HG03280 (cell line): ENCODE measurements around the gene SART3.
"Not testable (repeated sequence)": the region's sequence is repeated elsewhere in the genome, so short reads cannot be mapped to it uniquely, and the experiment has no call there.

Experiments used
- ATAC-seq: cut with Tn5 transposase; IDR thresholded peaks from one replicate; pipeline ENCODE4 v1.9.1; 2021; ENCODE audit warnings: mild to moderate bottlenecking, moderate library complexity; ENCODE audit not compliant: unreplicated experiment

Gene SART3

DNA sequence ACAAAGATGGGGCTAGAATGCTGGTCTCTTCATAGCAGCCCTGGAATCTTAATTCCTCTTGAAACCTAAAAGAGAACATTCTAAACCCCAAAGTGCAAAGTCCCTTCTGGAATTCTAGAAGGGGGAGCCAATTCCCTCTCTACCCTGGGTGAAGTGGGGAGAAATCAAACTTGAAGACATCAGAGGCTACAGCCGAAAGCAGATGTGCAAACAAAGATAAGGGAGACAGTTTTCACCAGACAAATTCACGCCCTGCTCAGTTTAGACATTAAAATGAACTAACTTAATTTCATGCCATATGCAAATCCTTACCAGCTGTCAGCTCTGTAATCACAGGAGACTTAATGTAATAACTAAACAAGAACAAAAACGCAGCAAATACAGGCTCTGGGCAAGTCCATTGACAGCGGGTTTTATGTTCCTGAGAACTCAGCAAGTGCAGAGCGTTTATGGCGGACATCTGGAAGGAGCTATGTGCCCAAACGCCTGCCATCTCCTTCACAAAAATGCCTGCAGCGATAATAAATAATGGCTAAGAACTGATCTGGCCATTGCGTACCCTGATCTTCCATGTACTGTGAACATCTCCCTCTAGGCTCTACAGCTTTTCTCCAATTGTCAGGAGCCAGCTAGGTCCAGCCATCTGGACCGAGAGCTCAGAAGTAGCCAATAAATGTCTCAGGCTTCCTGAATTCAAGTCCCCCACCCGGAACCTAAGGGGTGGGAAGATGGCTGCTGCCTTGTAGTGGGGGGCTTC, 65.0 kb downstream of the SART3 start:
- no peak for ATAC-seq

DNA sequence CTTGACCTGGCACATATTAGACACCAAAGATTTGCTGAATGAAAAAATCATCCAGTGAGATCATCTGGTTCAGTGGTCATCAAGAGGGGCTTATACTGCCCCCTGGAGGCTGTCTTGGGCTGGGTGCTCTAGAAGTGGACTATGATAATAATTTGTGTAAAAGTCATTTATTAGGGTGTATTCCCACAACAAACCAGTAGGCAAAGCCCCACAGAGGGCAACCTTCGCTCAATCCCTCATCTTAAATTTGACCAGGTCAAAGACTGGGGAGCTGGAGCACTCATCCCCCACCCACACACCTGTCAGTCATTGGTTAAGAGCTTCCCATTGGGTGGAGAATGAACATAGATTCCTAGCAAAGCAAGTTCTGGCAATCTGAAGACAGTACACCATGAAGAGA, 65.9 kb downstream of the SART3 start:
- no peak for ATAC-seq

DNA sequence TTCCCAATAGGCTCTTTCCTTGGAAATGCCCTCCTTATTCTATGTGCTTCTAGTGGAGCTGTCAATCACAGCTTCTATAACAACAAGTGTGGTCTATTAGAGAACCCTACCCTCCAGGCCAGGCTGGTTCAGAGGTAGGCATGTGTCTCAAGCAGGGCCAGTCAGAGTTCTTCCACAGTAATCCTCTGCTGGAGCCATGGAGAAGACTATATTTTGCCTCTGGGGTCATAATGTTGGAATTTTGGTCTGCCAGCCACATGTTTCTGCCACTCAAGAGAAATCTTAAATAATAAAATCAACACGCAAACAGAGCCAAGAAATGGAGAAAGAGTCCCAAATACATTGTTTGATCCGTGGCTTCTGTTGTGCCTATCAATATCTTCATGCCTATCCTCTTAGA, 69.7 kb downstream of the SART3 start:
- no peak for ATAC-seq

DNA sequence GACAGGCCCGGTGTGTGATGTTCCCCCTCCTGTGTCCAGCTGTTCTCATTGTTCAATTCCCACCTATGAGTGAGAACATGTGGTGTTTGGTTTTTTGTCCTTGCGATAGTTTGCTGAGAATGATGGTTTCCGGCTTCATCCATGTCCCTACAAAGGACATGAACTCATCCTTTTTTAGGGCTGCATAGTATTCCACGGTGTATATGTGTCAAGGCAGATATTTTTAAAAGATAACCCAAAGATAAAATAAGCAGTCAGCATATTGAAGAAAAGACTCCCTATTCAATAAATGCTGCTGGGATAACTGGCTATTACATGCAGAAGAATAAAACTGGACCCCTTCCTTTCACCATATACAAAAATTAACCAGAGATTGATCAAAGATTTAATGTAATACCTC, 73.9 kb downstream of the SART3 start:
- not testable (repeated sequence) for ATAC-seq

DNA sequence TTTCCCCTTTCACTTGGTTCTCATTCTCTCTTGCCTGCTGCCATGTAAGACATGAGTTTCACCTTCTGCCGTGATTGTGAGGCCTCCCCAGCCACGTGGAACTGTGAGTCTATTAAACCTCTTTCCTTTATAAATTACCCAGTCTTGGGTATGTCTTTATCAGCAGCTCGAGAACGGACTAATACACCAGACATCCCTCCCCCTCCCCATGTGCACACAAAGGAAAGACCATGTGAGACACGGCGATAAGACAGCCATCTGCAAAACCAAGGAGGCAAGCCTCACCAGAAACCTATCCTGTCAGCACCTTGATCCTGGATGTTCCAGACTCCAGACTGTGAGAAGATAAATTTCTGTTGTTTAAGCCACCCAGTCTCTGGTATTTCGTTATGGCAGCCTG, 75.6 kb downstream of the SART3 start:
- ATAC-seq: not testable (repeated sequence)

DNA sequence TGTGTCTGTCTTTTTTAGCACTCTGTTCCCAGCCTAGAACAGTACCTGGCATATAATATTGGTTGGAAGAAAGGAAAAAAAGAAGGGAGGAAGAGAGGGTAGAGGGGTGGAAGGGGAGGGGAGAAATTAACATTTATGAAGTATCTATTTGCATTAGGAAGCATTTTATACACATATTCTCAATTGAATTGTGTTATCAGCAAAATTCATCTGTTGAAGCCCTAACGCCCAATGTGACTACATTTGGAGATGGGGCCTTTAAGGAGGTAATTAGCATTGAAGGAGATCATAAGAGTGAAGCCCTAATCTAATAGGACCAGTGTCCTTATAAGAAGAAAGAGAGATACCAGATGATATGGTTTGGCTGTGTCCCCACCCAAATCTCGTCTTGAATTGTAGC, 76.1 kb downstream of the SART3 start:
- no peak for ATAC-seq

DNA sequence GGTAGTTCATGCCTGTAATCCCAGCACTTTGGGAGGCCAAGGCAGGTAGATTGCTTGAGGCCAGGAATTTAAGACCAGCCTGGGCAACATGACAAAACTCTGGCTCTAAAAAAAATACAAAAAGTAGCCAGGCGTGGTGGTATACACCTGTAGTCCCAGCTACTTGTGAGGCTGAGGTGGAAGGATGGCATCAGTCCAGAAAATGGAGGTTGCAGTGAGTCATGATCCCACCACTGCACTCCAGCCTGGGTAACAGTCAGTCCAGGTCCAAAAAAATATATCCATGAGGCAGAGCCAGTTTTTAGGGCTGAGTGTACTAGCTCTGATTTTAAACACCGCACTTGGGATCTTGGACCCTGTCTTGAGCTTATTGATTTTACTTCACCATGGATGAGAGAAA, 76.5 kb downstream of the SART3 start:
- no peak for ATAC-seq

DNA sequence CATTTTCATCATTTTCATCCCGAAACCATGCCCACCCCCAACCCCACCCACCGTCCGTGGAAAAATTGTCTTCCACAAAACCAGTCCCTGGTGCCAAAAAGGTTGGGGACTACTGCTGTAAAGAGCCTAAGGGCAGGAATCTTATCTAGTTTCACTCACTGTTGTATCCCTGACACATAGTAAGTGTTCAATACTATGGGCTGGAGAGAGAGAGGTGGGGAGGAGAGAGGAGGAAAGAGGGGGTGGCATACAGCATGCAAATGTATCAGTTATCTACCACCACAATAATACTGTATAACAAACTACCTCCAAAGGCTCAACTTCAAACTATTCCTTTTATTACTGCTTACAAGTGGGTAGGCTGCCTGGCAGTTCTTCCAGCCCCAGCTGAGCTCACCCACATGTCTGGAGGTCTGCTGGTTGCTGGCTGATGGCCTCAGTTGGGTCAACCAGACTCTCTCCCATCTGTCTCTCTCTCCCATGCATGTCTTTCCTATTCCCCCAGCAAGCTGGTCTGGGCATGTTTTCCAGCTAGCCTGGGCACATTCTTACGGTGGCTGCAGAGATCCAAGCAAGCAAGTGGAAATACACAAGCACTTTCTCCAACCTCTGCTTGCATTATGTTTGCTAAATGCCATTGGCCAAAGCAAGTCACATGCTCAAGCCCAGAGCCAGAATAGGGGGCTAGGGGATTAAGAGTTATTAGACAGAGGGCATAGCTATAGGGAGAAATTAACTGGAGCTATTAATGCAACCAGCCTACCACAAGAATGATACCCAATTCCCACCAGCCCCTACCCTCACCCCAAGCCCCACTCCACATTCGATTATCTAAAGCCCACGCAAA, 77.5 kb downstream of the SART3 start:
- no peak for ATAC-seq

DNA sequence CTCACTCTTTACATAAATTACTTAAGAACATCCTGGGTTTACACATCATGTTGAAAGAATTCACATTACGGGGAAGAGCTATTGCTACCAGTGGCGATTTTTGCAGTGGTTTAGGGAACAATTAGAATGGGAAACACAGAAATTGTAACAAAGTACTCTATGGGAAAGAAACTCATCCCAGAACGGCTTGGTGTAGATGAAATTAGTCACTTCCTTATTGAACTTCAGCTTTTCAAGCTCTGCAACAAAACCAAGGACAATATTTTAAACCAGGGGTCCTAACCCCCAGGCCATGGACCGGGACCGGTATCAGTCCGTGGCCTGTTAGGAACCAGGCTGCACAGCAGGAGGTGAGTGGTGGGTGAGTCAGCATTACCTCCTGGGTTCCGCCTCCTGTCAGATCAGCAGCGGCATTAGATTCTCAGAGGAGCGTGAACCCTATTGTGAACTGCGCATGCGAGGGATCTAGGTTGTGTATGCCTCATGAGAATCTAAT, 78.2 kb downstream of the SART3 start:
- ATAC-seq: no peak

DNA sequence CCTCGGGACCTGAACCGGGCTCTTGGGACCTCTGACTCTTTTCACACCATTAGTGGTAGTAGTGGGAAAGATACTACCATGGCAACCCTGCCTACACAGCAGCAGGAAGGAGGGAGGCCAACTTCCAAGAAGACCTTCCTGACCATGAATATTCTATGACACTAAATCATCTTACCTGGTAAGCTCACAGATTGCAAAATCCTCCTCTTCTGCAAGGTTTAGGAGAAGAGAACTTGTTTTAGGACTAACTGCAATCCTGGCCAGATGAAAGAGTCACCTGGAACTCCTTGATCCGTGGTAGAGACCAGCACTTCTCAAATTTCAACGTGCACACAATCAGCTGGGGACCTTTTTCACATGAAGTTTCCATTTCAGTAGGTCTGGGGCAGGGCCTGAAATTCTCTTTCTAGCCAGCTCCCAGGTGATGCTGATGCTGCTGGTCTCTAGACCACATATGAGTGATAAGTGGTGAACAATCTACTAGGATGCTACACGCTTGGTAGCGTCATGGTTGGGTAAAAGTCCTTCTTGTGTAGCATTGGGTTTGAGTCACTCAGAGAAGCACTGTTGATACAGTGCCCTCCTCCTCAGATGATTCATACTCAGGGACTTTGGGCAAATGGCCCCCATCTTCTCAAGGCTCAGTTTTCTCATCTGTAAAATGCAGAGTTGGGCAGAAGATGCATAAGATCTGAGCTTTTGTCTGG, 81.5 kb downstream of the SART3 start:
- ATAC-seq: no peak

DNA sequence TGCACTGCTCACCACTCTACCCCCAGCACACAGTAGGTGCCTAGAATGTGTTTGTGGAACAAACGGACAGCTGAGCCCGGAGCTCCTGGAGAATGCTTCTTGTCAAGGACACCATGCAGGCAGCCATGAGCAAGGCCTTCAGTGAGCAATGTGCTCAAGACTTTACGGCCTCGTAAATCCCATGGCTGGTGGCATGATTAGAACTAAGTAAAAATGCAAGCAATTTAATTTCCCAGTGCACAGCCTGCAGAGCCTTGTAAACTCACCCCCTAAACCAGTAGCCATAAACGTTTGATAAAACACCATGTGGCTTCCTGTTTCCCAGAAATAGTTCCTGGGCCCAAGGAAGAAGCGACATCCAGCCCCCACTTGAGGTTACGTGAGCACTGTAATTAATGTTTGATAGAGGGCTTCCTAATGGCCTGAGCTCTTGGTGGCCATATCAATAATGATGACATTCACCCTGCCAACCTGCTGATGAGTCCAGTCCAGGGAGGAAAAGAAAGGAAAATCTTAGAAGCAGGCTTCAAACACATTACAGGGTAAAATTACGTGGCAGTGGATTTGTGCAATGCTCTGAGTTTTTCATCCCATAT, 82.3 kb downstream of the SART3 start:
- ATAC-seq: no peak

DNA sequence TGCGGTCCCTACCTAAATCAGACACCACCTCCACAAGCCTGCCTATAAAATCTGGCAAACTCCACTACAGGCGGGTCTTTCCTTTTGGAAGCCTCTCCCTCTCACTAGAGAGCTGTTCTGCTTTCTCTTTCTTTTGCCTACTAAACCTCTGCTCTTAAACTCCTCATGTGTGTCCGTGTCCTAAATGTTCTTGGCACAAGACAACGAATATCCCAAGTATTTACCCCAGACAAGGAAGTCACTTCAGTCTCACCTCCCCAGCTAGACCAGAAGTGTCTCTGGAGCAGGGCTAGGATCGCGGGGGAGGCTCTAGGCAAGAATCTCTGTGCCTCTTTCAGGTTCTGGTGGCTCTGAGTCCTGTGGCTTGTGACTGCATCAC, 83.1 kb downstream of the SART3 start:
- ATAC-seq: no peak

DNA sequence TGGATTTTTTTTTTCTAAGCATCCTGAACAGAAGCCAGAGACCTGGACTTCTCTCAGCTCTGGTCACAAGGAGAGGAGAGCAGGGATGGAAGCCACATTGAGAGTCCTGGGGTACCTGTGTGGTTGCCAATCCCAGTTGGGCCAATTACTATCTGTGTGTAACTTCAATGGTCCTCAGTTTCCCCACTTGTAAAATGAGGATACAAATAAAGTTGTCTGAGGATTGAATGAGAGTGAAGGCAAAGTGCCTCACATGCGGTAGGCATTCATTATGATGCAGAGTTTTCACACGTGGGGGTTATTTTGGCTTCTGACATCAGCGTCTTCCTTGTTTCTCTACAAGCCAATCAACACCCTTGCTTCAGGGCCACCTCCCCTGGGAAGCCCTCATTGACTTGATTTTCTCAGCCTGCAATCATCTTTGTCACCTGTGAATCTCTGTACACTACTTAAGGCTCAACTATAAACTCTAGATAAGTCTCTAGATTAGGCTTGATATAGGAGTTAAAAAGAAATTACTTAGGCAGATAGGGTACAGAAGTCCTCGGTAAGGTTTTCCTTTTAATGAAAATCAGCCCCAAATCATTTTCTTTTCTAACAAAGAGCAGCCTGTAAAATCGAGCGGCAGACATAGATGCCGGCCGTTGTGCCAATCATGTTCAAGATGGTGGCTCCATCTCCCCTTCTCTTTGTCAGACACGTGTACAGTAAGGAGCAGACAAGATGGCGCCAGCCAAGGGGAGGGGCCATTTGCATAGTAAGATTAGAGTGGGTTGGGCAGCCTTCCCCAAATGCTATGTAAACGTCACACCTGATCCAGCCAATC, 83.7 kb downstream of the SART3 start:
- ATAC-seq: no peak

DNA sequence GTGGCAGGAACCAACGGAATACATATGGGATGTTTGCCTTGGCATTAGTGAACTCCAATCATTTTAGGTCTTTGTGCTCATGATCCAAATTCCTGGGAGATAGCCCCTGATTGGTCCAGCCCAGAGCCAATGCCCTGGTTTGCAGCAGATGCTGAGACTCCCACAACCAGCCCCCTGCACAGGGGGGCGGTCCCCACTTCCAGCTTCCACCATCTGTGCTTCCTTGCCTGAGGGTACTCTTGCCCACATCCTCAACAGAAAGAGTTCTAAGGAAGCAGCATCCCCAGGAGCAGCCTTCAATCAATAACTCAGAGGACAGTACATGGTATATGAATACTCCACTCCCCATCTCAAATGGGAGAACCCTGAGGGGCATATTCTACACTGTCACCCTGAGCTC, 85.6 kb downstream of the SART3 start:
- ATAC-seq: no peak

DNA sequence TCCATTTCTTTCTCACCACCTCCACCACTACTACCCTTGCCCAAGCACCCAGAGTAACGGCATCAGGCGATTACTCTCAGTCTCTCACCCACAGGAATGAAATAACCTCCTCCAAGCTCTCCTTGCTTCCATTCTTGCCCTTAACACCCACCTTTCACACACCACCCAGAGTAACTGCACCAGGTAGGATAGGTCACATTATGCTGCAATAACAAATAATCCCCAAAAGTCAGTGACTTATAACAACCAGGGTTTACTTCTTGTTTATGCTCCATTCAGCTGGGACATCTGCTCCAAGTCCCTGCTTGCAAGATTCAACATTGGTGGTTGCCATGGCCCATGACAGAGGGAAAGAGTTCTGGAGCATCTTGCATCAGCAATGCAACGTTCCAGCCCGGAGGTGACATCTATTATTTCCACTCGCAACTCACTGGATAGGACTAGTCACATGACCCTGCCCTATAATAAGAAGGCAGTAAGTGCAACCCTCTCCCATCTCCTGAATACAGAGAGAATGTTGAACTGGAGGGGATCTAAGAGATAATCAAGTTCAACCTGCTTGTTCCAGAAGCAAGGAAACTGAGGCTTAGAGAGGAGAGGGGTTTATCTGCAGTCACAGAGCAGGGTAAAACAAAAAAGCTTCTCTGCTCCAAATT, 87.4 kb downstream of the SART3 start:
- ATAC-seq: no peak
